Common myeloid progenitor, CD34-positive (primary cell): ENCODE results near the gene ART5.
"Not testable (repeated sequence)": the region's sequence is repeated elsewhere in the genome, so short reads cannot be mapped to it uniquely, and the experiment has no call there.

Source experiments
- CTCF ChIA-PET: fragments of 350-600 bp; sonication (Branson Sonifier 250); formaldehyde crosslinking; loops from one replicate; lab custom pipeline; 2021; ENCODE audit warnings: antibody characterized with exemption; lab: Charles Lee
- POLR2A ChIA-PET: fragments of 350-600 bp; sonication (Branson Sonifier 250); formaldehyde crosslinking; loops from one replicate; lab custom pipeline; 2021; ENCODE audit warnings: antibody characterized with exemption; lab: Charles Lee
- DNase-seq, 3 donors: peaks; one replicate each; pipeline versions ENCODE4 v3.0.0 to v3.0.0-alpha.2; 2013
- H3K27ac ChIP-seq, 2 experiments: 1 replicate in 1 of 2; 2 replicates in 1 of 2; pipeline ENCODE4 v1.7.0; 2013; ENCODE audit warnings: inconsistent platforms in 2 of 2, low read length in 2 of 2, mild to moderate bottlenecking in 2 of 2, low read depth in 1 of 2, moderate library complexity in 1 of 2; ENCODE audit not compliant: severe bottlenecking in 2 of 2, insufficient read depth in 1 of 2, poor library complexity in 1 of 2
- H3K27me3 ChIP-seq, 5 experiments: replicated peaks in 2 of 5; 1 replicate in 3 of 5; 2 replicates in 2 of 5; pipeline versions ENCODE4 v1.6.1 to v1.7.0; 2013; ENCODE audit warnings: low read length in 4 of 5, mild to moderate bottlenecking in 2 of 5, moderate library complexity in 2 of 5, inconsistent platforms in 1 of 5; ENCODE audit not compliant: insufficient read depth in 5 of 5, control insufficient read depth in 4 of 5
- H3K36me3 ChIP-seq, 4 experiments: 1 replicate in 2 of 4; 2 replicates in 2 of 4; pipeline versions ENCODE4 v1.6.1 to v1.7.0; 2013; ENCODE audit warnings: low read length in 3 of 4, control low read depth in 1 of 4, mild to moderate bottlenecking in 1 of 4; ENCODE audit not compliant: control insufficient read depth in 4 of 4, insufficient read depth in 4 of 4
- H3K4me1 ChIP-seq, 4 experiments: 1 replicate in 3 of 4; 2 replicates in 1 of 4; pipeline versions ENCODE4 v1.6.1 to v1.7.1; 2013; ENCODE audit warnings: low read length in 3 of 4, mild to moderate bottlenecking in 3 of 4, control low read depth in 1 of 4, inconsistent platforms in 1 of 4, moderate library complexity in 1 of 4; ENCODE audit not compliant: control insufficient read depth in 4 of 4, insufficient read depth in 4 of 4; ENCODE audit errors: control extremely low read depth in 1 of 4
- H3K4me3 ChIP-seq, 7 experiments: 1 replicate in 4 of 7; 2 replicates in 3 of 7; pipeline versions ENCODE4 v1.5.1 to v1.7.0; 2013; ENCODE audit warnings: mild to moderate bottlenecking in 7 of 7, low read length in 6 of 7, moderate library complexity in 6 of 7, inconsistent platforms in 2 of 7, low read depth in 2 of 7, control low read depth in 1 of 7; ENCODE audit not compliant: insufficient read depth in 4 of 7, control insufficient read depth in 1 of 7; ENCODE audit errors: extremely low read depth in 1 of 7
- H3K9me3 ChIP-seq, 5 experiments: 1 replicate in 4 of 5; 2 replicates in 1 of 5; pipeline versions ENCODE4 v1.6.1 to v1.7.1; 2013; ENCODE audit warnings: low read length in 4 of 5, mild to moderate bottlenecking in 2 of 5, inconsistent platforms in 1 of 5, low read depth in 1 of 5, moderate library complexity in 1 of 5; ENCODE audit not compliant: control insufficient read depth in 4 of 5, insufficient read depth in 2 of 5; ENCODE audit errors: control extremely low read depth in 1 of 5
- WGBS: methylation state at CpG from one replicate; pipeline ENCODE4 v1.1.5; 2013; ENCODE audit not compliant: insufficient coverage; 5-methylcytosine and 5-hydroxymethylcytosine counted together

ART5 gene

GRCh38 chr11:3644817-3645235 is 3.0 kb upstream of the ART5 start, which contains the start of gene ART1:
Gene ART1 (plus strand): TSS chr11:3645128. CDS start chr11:3659214, 14,086 bp downstream.
- Histone ChIP-seq H3K9me3 (peaks cover 0 to 14% (median 0%) of the 10 kb centered on the region in 5 experiments), H3K36me3 (no peaks in the 10 kb centered on the region), H3K4me3 (no peak within 1 kb of the TSS), H3K27me3 (peaks cover 0 to 12% (median 6%) of the 10 kb centered on the region in 5 experiments), H3K27ac (no peak within 1 kb of the TSS), H3K4me1 (peaks cover 0 to 17% (median 11%) of the 10 kb centered on the region in 4 experiments)
- DNase-seq, result peak in 2 of 3 donors; percentile 16 to 30
- 87% methylated on average over 4 of the region's 4 CpGs for WGBS
- POLR2A ChIA-PET, result no interaction called here
- CTCF ChIA-PET, result no interaction called here

GRCh38 chr11:3643102-3643546 is 1.3 kb upstream of the ART5 start:
- CTCF ChIA-PET, result interaction anchor here (1.4 kb wide), 1 partner anchor 35 kb away, joined by 4 read pairs; no protein-coding TSS in a partner anchor
- Histone ChIP-seq H3K9me3 (peaks cover 0 to 14% (median 0%) of the 10 kb centered on the region in 5 experiments), H3K27me3 (peaks cover 0 to 12% (median 6%) of the 10 kb centered on the region in 5 experiments), H3K4me1 (peaks cover 0 to 17% (median 11%) of the 10 kb centered on the region in 4 experiments), H3K4me3 (peak overlapping the region in 3 of 7 experiments; percentile 69 to 78 (median 76))
- POLR2A ChIA-PET, DNase-seq, H3K36me3 ChIP-seq, H3K27ac ChIP-seq: not testable (repeated sequence)
- WGBS, result 69% methylated on average over 8 of the region's 11 CpGs

GRCh38 chr11:3642071-3642951 is 519 bp upstream of the ART5 start:
- ChIA-PET POLR2A (no interaction called here), CTCF (no interaction called here)
- Histone ChIP-seq H3K27me3 (peaks cover 0 to 12% (median 6%) of the 10 kb centered on the region in 5 experiments), H3K9me3 (peaks cover 0 to 14% (median 0%) of the 10 kb centered on the region in 5 experiments), H3K4me3 (peak overlapping the region; percentile 30 to 78 (median 60)), H3K36me3 (no peaks in the 10 kb centered on the region), H3K27ac (no peak overlapping the region), H3K4me1 (peaks cover 0 to 17% (median 11%) of the 10 kb centered on the region in 4 experiments)
- WGBS, result under 1% methylated on average over 31 of the region's 55 CpGs
- peak; percentile 79 to 89 (median 89) for DNase-seq

GRCh38 chr11:3641191-3641590 is 601 bp downstream of the ART5 start:
- Histone ChIP-seq H3K9me3 (peaks cover 0 to 14% (median 0%) of the 10 kb centered on the region in 5 experiments), H3K36me3 (peaks cover 0 to 5% (median under 1%) of the 10 kb centered on the region in 4 experiments), H3K4me3 (no peak overlapping the region), H3K4me1 (peaks cover 0 to 17% (median 11%) of the 10 kb centered on the region in 4 experiments), H3K27me3 (peaks cover 0 to 12% (median 6%) of the 10 kb centered on the region in 5 experiments), H3K27ac (no peak overlapping the region)
- 77% methylated on average over 6 of the region's 8 CpGs for WGBS
- POLR2A ChIA-PET, result no interaction called here
- CTCF ChIA-PET, result no interaction called here
- DNase-seq, result no peak

GRCh38 chr11:3639841-3640240 is 2.0 kb downstream of the ART5 start:
- Histone ChIP-seq H3K27ac (no peak overlapping the region), H3K9me3 (peaks cover 0 to 8% (median 0%) of the 10 kb centered on the region in 5 experiments), H3K36me3 (peaks cover 0 to 6% (median under 1%) of the 10 kb centered on the region in 4 experiments), H3K4me1 (peaks cover 0 to 17% (median 11%) of the 10 kb centered on the region in 4 experiments), H3K27me3 (peaks cover 0 to 9% (median 6%) of the 10 kb centered on the region in 5 experiments), H3K4me3 (no peak overlapping the region)
- CTCF ChIA-PET, result no interaction called here
- 96% methylated on average over 13 of the region's 14 CpGs for WGBS
- POLR2A ChIA-PET, result no interaction called here
- no peak for DNase-seq

GRCh38 chr11:3638513-3638912 is 3.3 kb downstream of the ART5 start:
- 96% methylated on average over 5 of the region's 5 CpGs for WGBS
- H3K4me3 ChIP-seq, result no peak overlapping the region
- peaks cover 0 to 8% (median under 1%) of the 10 kb centered on the region in 4 experiments for H3K36me3 ChIP-seq
- DNase-seq, result no peak
- peaks cover 0 to under 1% (median 0%) of the 10 kb centered on the region in 5 experiments for H3K9me3 ChIP-seq
- H3K4me1 ChIP-seq, result peaks cover 0 to 24% (median 13%) of the 10 kb centered on the region in 4 experiments
- POLR2A ChIA-PET, result no interaction called here
- H3K27ac ChIP-seq, result no peak overlapping the region
- CTCF ChIA-PET, result interaction anchor here (1.1 to 1.2 kb wide), 2 partner anchors 10 to 12 kb away, joined by 3 read pairs; no protein-coding TSS in a partner anchor
- peaks cover 0 to 9% (median 2%) of the 10 kb centered on the region in 5 experiments for H3K27me3 ChIP-seq
